Esophagus muscularis mucosa (tissue), 4 donors: ENCODE data around the gene SYAP1. TPM values are rescaled to one million over a fixed set of nuclear protein-coding genes. Genes with fewer than 3 reads are reported as not detected.

Experiments used
- DNase-seq: peaks from one replicate; pipeline ENCODE4 v3.0.0-alpha.2; 2017; ENCODE audit errors: extremely low spot score
- H3K27ac ChIP-seq, 4 donors: fragments of 200-600 bp; sonication (generic); replicated peaks in 1 of 4; 1 replicate in 3 of 4; 2 replicates in 1 of 4; pipeline ENCODE4 v1.5.1; 2016 to 2019; ENCODE audit warnings: mild to moderate bottlenecking in 1 of 4
- H3K27me3 ChIP-seq, 4 donors: fragments of 200-600 bp; sonication (generic); one replicate each; pipeline versions ENCODE4 v1.5.1 to v1.6.0; 2016 to 2019
- H3K36me3 ChIP-seq, 4 donors: fragments of 200-600 bp; sonication (generic); one replicate each; pipeline ENCODE4 v1.5.1; 2016 to 2019
- H3K4me1 ChIP-seq, 4 donors: fragments of 200-600 bp; sonication (generic); one replicate each; pipeline ENCODE4 v1.5.1; 2016 to 2019
- H3K4me3 ChIP-seq, 4 donors: fragments of 200-600 bp; sonication (generic); 1 replicate in 2 of 4; 2 replicates in 2 of 4; pipeline ENCODE4 v1.5.1; 2016 to 2019; ENCODE audit warnings: mild to moderate bottlenecking in 4 of 4, moderate library complexity in 1 of 4
- H3K9me3 ChIP-seq, 4 donors: fragments of 200-600 bp; sonication (generic); 1 replicate in 3 of 4; 2 replicates in 1 of 4; pipeline ENCODE4 v1.5.1; 2016 to 2019
- EP300 ChIP-seq: sonication (generic); formaldehyde crosslinking; IDR thresholded peaks from one replicate; pipeline ENCODE4 v1.6.1; 2017; ENCODE audit warnings: antibody characterized with exemption
- POLR2A ChIP-seq: fragments of 450-650 bp; IDR thresholded peaks from one replicate; pipeline ENCODE4 v1.6.1; 2017; ENCODE audit warnings: antibody characterized with exemption, moderate library complexity, mild to moderate bottlenecking, low read depth
- POLR2AphosphoS5 ChIP-seq, 2 donors: sonication (generic); formaldehyde crosslinking; IDR thresholded peaks; one replicate each; pipeline ENCODE4 v1.6.1; 2017; ENCODE audit warnings: antibody characterized with exemption in 2 of 2
- WGBS: methylation state at CpG from one replicate; pipeline ENCODE4 v1.1.5; 2018; 5-methylcytosine and 5-hydroxymethylcytosine counted together
- intact Hi-C: fragments of 100-400 bp; cut with DNase I; formaldehyde crosslinking; loops from one replicate; pipeline ENCODE4 v1.15.1; 2023
- total RNA-seq, 4 donors: library from RNA; depleted of rRNA; stranded (reverse); fragments of >200 nt; gene quantifications; one replicate each; pipeline versions ENCODE4 v1.1.0 to v1.2.1, GENCODE V29; 2016
- TF ChIP-seq, protein P1 (sequence below), 3 experiments: fragments of 200-600 bp in 2 of 3; fragments of 450-650 bp in 1 of 3; sonication (generic) in 2 of 3; IDR thresholded peaks; one replicate each; pipeline ENCODE4 v1.5.1; 2017 to 2019; ENCODE audit warnings: antibody characterized with exemption in 3 of 3, mild to moderate bottlenecking in 2 of 3, moderate library complexity in 1 of 3

SYAP1 gene, protein sequence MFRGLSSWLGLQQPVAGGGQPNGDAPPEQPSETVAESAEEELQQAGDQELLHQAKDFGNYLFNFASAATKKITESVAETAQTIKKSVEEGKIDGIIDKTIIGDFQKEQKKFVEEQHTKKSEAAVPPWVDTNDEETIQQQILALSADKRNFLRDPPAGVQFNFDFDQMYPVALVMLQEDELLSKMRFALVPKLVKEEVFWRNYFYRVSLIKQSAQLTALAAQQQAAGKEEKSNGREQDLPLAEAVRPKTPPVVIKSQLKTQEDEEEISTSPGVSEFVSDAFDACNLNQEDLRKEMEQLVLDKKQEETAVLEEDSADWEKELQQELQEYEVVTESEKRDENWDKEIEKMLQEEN
- 10 to 100 TPM; 22.5 to 30.9 (median 28.5) TPM for total RNA-seq

DNA sequence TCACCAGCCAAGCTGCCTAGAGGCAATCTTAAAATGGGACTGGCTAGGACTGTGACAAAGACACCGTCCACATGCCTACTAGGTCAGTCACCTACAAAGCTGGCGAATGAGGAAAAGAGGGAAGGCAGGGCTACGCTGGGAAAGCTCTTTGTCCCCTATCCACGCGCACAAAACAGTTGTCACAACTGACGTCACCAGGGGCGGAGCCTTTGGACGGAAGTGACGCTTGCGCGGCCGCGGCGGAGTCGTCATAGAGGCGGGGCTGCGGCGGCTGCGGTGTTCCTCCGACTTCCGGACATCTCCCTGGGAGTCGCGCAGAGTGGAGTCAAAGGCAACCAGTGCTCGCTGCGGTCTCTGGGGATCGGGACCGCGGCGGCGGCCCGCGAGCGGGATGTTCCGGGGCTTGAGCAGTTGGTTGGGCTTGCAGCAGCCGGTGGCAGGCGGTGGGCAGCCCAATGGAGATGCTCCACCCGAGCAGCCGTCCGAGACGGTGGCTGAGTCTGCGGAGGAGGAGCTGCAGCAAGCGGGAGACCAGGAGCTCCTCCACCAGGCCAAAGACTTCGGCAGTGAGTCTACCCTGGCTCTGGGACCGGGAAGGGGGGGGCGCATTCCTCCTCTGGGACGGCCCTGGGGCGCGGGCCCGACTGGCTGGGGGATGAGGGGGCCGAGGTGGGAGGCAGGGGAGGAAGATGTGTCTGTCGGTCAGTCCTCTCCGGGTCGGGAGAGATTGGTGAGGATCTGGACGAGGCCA lies at the start of gene SYAP1:
TSS of gene SYAP1 (plus strand) at position 279 of the 751 bp plus-strand sequence. CDS start at position 392, 113 bp downstream.
- H3K27ac ChIP-seq: peak within 1 kb of the TSS; percentile 92 to 94 (median 92)
- H3K9me3 ChIP-seq: no peaks in the 10 kb centered on the region
- peak; percentile 87 for TF ChIP-seq POLR2A
- TF ChIP-seq, protein P1, sequence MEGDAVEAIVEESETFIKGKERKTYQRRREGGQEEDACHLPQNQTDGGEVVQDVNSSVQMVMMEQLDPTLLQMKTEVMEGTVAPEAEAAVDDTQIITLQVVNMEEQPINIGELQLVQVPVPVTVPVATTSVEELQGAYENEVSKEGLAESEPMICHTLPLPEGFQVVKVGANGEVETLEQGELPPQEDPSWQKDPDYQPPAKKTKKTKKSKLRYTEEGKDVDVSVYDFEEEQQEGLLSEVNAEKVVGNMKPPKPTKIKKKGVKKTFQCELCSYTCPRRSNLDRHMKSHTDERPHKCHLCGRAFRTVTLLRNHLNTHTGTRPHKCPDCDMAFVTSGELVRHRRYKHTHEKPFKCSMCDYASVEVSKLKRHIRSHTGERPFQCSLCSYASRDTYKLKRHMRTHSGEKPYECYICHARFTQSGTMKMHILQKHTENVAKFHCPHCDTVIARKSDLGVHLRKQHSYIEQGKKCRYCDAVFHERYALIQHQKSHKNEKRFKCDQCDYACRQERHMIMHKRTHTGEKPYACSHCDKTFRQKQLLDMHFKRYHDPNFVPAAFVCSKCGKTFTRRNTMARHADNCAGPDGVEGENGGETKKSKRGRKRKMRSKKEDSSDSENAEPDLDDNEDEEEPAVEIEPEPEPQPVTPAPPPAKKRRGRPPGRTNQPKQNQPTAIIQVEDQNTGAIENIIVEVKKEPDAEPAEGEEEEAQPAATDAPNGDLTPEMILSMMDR (IDR thresholded peaks at IDR 0.05): peak in 1 of 3 experiments; percentile 3
- peak; percentile 99 for TF ChIP-seq POLR2AphosphoS5 (IDR thresholded peaks at IDR 0.05)
- TF ChIP-seq EP300: no peak
- 3% methylated on average over 14 of the region's 54 CpGs for WGBS
- no peaks in the 10 kb centered on the region for H3K27me3 ChIP-seq
- DNase-seq: peak; percentile 98
- H3K4me1 ChIP-seq: peaks cover 10 to 28% (median 20%) of the 10 kb centered on the region in 4 donors
- H3K4me3 ChIP-seq: peak within 1 kb of the TSS; percentile 62 to 84 (median 78)
- H3K36me3 ChIP-seq: no peaks in the 10 kb centered on the region
- intact Hi-C loops: loop anchor here (5.0 to 10.0 kb wide), 3 partner anchors 68 to 865 kb away; partner anchors contain the start of genes AP1S2, RBBP7 and TXLNG

DNA sequence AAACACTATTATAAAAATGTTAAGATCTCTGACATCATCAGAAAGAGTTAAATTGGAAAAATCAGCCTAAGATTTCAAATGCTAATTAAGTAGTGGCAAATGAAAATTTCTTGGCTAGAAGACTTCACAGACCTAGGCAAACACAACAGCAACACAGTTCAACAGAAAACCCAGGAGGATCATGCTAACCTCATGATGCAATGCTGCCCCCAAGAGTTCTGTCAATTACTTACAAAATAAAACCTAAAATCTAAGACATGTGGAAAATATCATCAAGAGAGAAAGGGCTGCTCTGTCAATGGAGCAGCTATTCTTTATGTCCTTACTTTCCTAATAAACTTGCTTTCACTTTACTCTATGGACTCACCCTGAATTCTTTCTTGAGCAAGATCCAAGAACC lies 48.4 kb upstream of the SYAP1 start:
- H3K27me3 ChIP-seq: no peaks in the 10 kb centered on the region
- intact Hi-C loops: loop anchor here (10.0 kb wide), 1 partner anchor 216 kb away; no protein-coding TSS in a partner anchor
- no peak overlapping the region for H3K4me3 ChIP-seq
- no peaks in the 10 kb centered on the region for H3K4me1 ChIP-seq
- TF ChIP-seq, protein P1 (IDR thresholded peaks at IDR 0.05): peak in 2 of 3 experiments; percentile 20 to 27
- no peak for TF ChIP-seq POLR2A
- TF ChIP-seq EP300: no peak
- no peak for TF ChIP-seq POLR2AphosphoS5 (IDR thresholded peaks at IDR 0.05)
- no peak for DNase-seq
- no peak overlapping the region for H3K27ac ChIP-seq
- H3K9me3 ChIP-seq: no peaks in the 10 kb centered on the region
- peaks cover 0 to 16% (median 6%) of the 10 kb centered on the region in 4 donors for H3K36me3 ChIP-seq

DNA sequence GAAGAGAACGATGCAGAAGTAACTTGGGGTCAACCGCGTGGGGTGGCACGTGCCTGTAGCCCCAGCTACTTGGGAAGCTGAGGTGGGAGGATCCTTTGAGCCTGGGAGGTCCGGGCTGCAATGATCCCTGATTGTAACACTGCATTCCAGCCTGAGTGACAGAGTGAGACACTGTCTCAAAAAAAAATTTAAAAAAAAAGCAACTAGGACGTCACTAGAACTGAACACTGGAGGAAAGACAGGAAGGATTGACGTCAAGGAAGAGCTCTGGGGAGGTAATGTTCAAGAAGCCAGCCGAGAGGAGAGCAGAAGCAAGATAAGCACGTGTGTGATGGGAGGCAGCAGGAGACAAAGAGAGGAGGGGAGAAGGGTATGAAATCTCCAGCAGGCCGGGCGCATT lies 40.7 kb upstream of the SYAP1 start:
- 80% methylated on average over 11 of the region's 11 CpGs for WGBS
- H3K4me3 ChIP-seq: no peak overlapping the region
- intact Hi-C loops: loop anchor here (10.0 kb wide), 1 partner anchor 224 kb away; no protein-coding TSS in a partner anchor
- no peak overlapping the region for H3K27ac ChIP-seq
- H3K27me3 ChIP-seq: no peaks in the 10 kb centered on the region
- no peak for DNase-seq
- TF ChIP-seq POLR2AphosphoS5 (IDR thresholded peaks at IDR 0.05): no peak
- TF ChIP-seq POLR2A: no peak
- TF ChIP-seq, protein P1 (IDR thresholded peaks at IDR 0.05): no peak
- no peak for TF ChIP-seq EP300
- H3K36me3 ChIP-seq: peaks cover 0 to 60% (median 34%) of the 10 kb centered on the region in 4 donors
- H3K4me1 ChIP-seq: no peaks in the 10 kb centered on the region
- no peaks in the 10 kb centered on the region for H3K9me3 ChIP-seq

DNA sequence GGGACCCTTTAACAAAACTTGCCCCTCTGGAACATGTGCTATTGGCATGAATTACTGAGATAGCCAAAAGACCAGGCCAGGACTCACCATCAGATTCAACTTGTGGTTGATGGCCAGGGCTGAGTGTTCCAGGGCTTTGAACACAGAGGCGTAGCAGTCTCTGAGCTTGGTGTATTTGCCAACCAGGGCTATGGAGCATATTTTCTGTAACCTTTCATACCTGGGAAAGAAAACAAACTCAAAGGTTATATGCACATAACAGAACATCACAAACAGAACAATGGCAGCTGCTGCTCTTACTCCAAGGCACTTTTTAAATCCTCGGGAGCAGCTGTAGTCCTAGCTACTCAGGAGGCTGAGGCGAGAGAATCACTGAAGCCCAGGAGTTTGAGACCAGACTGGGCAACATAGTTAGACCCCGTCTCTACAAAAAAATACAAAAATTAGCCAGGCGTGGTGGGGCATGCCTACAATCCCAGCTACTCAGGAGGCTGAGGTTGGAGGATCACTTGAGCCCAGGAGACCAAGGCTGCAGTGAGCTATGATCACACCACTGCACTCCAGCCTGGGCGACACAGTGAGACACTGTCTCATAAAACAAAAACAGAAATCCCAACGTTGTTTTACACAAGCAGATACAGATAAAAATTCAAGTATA lies 36.3 kb upstream of the SYAP1 start:
- TF ChIP-seq POLR2AphosphoS5 (IDR thresholded peaks at IDR 0.05): no peak
- WGBS: 90% methylated on average over 7 of the region's 7 CpGs
- Histone ChIP-seq H3K9me3 (no peaks in the 10 kb centered on the region), H3K4me1 (no peaks in the 10 kb centered on the region), H3K36me3 (peaks cover 0 to 66% (median 41%) of the 10 kb centered on the region in 4 donors), H3K4me3 (no peak overlapping the region), H3K27ac (no peak overlapping the region), H3K27me3 (no peaks in the 10 kb centered on the region)
- intact Hi-C loops: no loop called here
- DNase-seq: no peak

DNA sequence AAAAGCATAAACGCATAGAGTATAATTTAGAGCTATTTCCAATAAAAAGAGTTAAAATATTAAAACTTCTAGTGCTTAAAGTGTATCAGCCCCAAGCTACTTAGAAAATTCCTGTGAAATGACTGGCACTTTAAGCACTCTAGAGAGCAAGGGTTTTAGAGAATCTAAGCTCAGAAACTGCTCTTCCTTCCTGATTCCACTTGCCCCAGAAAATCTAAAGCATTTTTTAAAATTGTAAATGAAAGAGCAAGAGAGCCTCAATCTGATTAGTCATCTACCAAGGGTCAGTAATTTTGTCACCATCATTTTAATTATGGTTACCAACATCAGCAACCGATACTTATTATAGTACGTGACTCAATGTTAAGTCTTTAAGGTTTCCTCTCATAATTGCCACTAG lies 31.9 kb upstream of the SYAP1 start:
- Histone ChIP-seq H3K27me3 (no peaks in the 10 kb centered on the region), H3K9me3 (no peaks in the 10 kb centered on the region), H3K4me3 (no peak overlapping the region), H3K27ac (no peak overlapping the region), H3K36me3 (peaks cover 0 to 63% (median 41%) of the 10 kb centered on the region in 4 donors), H3K4me1 (no peaks in the 10 kb centered on the region)
- intact Hi-C loops: no loop called here
- TF ChIP-seq POLR2AphosphoS5 (IDR thresholded peaks at IDR 0.05) (no peak), POLR2A (no peak), EP300 (no peak)
- TF ChIP-seq, protein P1 (IDR thresholded peaks at IDR 0.05): no peak
- DNase-seq: no peak
- 92% methylated on average over 3 of the region's 3 CpGs for whole genome bisulfite sequencing
